Endothelial cell of umbilical vein (primary cell): Measurements from ENCODE around the gene ANKRD33. TPM values are rescaled to one million over a fixed set of nuclear protein-coding genes. Genes with fewer than 3 reads are reported as not detected.
A peak's percentile ranks its signal among the peaks of the same experiment; 100 is the strongest.

ENCODE experiments used
- BruUV-seq: library from RNA; stranded (reverse); fragments of 400-500 nt; replicated peaks from 2 replicates; lab custom pipeline; 2021; lab: Mats Ljungman, UMichigan
- CTCF ChIA-PET: fragments of 300-600, 350-600 bp; sonication (Branson Sonifier 250); formaldehyde crosslinking; loops from one replicate; lab custom pipeline; 2021; ENCODE audit warnings: antibody characterized with exemption, inconsistent platforms; lab: Charles Lee
- POLR2A ChIA-PET: fragments of 300-600, 350-600 bp; sonication (Branson Sonifier 250); formaldehyde crosslinking; loops from one replicate; lab custom pipeline; 2021; ENCODE audit warnings: antibody characterized with exemption, inconsistent platforms; lab: Charles Lee
- DNase-seq: peaks from one replicate; pipeline ENCODE4 v3.0.0-alpha.2; 2011; ENCODE audit warnings: low read depth, low spot score
- FAIRE-seq: peaks from 2 replicates; lab custom pipeline; 2011; peaks lifted over from hg19 to GRCh38; lab: Jason Lieb, UNC
- H2AFZ ChIP-seq: 2 replicates; pipeline ENCODE4 v1.6.0; 2012; ENCODE audit warnings: low read depth, low read length, control low read depth, inconsistent platforms
- H3K27ac ChIP-seq: 2 replicates; pipeline ENCODE4 v1.5.1; 2011; ENCODE audit warnings: low read depth, mild to moderate bottlenecking, control low read depth, low read length, moderate library complexity; ENCODE audit not compliant: insufficient read depth
- H3K27me3 ChIP-seq, 2 experiments: 2 replicates each; pipeline versions ENCODE4 v1.6.0 to v1.6.1; 2011; ENCODE audit warnings: low read length in 2 of 2, mixed read lengths in 1 of 2; ENCODE audit not compliant: control insufficient read depth in 2 of 2, insufficient read depth in 2 of 2
- H3K36me3 ChIP-seq, 2 experiments: 2 replicates in 1 of 2; 3 replicates in 1 of 2; pipeline ENCODE4 v1.5.1; 2011; ENCODE audit warnings: low read length in 2 of 2, mild to moderate bottlenecking in 1 of 2, moderate library complexity in 1 of 2; ENCODE audit not compliant: control insufficient read depth in 2 of 2, insufficient read depth in 2 of 2; ENCODE audit errors: extremely low read depth in 1 of 2
- H3K4me1 ChIP-seq: 3 replicates; pipeline ENCODE4 v1.5.1; 2011; ENCODE audit warnings: mild to moderate bottlenecking, low read length; ENCODE audit not compliant: control insufficient read depth, insufficient read depth; ENCODE audit errors: extremely low read depth
- H3K4me2 ChIP-seq: 2 replicates; pipeline ENCODE4 v1.6.1; 2011; ENCODE audit warnings: low read length, control low read depth, mixed read lengths; ENCODE audit not compliant: insufficient read depth
- H3K4me3 ChIP-seq, 3 experiments: fragments of 200-600 bp in 1 of 3; sonication (generic), shearing (Covaris generic) in 1 of 3; replicated peaks in 1 of 3; 2 replicates each; pipeline ENCODE4 v1.5.1; 2011 to 2016; ENCODE audit warnings: control low read depth in 3 of 3, low read length in 3 of 3, mild to moderate bottlenecking in 2 of 3, inconsistent platforms in 1 of 3, low read depth in 1 of 3, moderate library complexity in 1 of 3; ENCODE audit not compliant: insufficient read depth in 1 of 3
- H3K79me2 ChIP-seq: 2 replicates; pipeline ENCODE4 v1.6.0; 2012; ENCODE audit warnings: low read length, inconsistent platforms; ENCODE audit not compliant: control insufficient read depth, insufficient read depth
- H3K9ac ChIP-seq: replicated peaks from 2 replicates; pipeline ENCODE3; 2011; ENCODE audit warnings: low read length, control low read depth; ENCODE audit not compliant: insufficient read depth; ENCODE audit errors: extremely low read depth
- H3K9me1 ChIP-seq: replicated peaks from 3 replicates; pipeline ENCODE4 v1.6.0; 2011; ENCODE audit warnings: mild to moderate bottlenecking, low read length; ENCODE audit not compliant: control insufficient read depth, insufficient read depth; ENCODE audit errors: extremely low read depth
- H3K9me3 ChIP-seq: replicated peaks from 2 replicates; pipeline ENCODE4 v1.5.1; 2012; ENCODE audit warnings: low read length, inconsistent platforms; ENCODE audit not compliant: control insufficient read depth, insufficient read depth
- H4K20me1 ChIP-seq: replicated peaks from 2 replicates; pipeline ENCODE3; 2011; ENCODE audit warnings: mild to moderate bottlenecking, low read length; ENCODE audit not compliant: control insufficient read depth, insufficient read depth; ENCODE audit errors: extremely low read depth
- CTCF ChIP-seq, 2 donors: IDR thresholded peaks; 1 replicate in 1 of 2; 2 replicates in 1 of 2; pipeline ENCODE4 v1.5.1; 2011; ENCODE audit warnings: low read length in 2 of 2, mild to moderate bottlenecking in 2 of 2, moderate library complexity in 2 of 2, control low read depth in 1 of 2, inconsistent platforms in 1 of 2, low read depth in 1 of 2; ENCODE audit not compliant: insufficient read depth in 1 of 2; ENCODE audit errors: extremely low read depth in 1 of 2
- EZH2 ChIP-seq: IDR thresholded peaks from 2 replicates; pipeline ENCODE4 v1.6.1; 2012; ENCODE audit warnings: borderline replicate concordance, low read depth, mild to moderate bottlenecking, moderate library complexity, low read length, inconsistent platforms; ENCODE audit not compliant: severe bottlenecking
- FOS ChIP-seq: IDR thresholded peaks from 2 replicates; pipeline ENCODE4 v1.6.1; 2011; ENCODE audit warnings: mild to moderate bottlenecking, low read length, moderate library complexity, borderline replicate concordance; ENCODE audit not compliant: insufficient read depth
- GATA2 ChIP-seq: IDR thresholded peaks from 2 replicates; pipeline ENCODE4 v1.7.0; 2011; ENCODE audit warnings: low read depth, mild to moderate bottlenecking, moderate library complexity, mixed read lengths, low read length; ENCODE audit not compliant: insufficient read length, insufficient read depth
- JUN ChIP-seq: IDR thresholded peaks from 2 replicates; pipeline ENCODE4 v1.6.1; 2011; ENCODE audit warnings: borderline replicate concordance, low read depth; ENCODE audit not compliant: insufficient read length, insufficient read depth
- MAX ChIP-seq: IDR thresholded peaks from 2 replicates; pipeline ENCODE4 v1.6.1; 2011; ENCODE audit not compliant: insufficient read depth, insufficient read length
- MYC ChIP-seq: IDR thresholded peaks from one replicate; pipeline ENCODE4 v1.6.1; 2011; ENCODE audit warnings: mild to moderate bottlenecking, low read depth, low read length
- POLR2A ChIP-seq: IDR thresholded peaks from 2 replicates; pipeline ENCODE4 v1.6.1; 2012; ENCODE audit warnings: low read depth, mild to moderate bottlenecking, control low read depth, low read length
- POLR2AphosphoS5 ChIP-seq: IDR thresholded peaks from 2 replicates; pipeline ENCODE4 v1.6.1; 2012; ENCODE audit warnings: low read depth, mild to moderate bottlenecking, control low read depth, low read length, moderate library complexity; ENCODE audit not compliant: insufficient read depth
- dilution Hi-C: fragments of 300-500 bp; cut with MboI; formaldehyde crosslinking; loops from one replicate; pipeline ENCODE4 v1.15.0; 2019; ENCODE audit warnings: low sequenced_read_pairs; ENCODE audit not compliant: extremely low pct_ligation_motif_present
- intact Hi-C: fragments of 100-400 bp; cut with micrococcal nuclease; formaldehyde crosslinking; loops from one replicate; pipeline ENCODE4 v1.10.0; 2022
- polyA plus RNA-seq, 4 experiments: library from polyadenylated mRNA; depleted of rRNA in 3 of 4; stranded (reverse) in 3 of 4; unstranded in 1 of 4; fragments of >200 nt; gene quantifications; 2 replicates each; pipeline versions ENCODE4 v1.2.1 to v1.2.3, GENCODE V29; 2011 to 2012; ENCODE audit warnings: missing spikeins in 1 of 4
- total RNA-seq: library from RNA; stranded (reverse); gene quantifications from 2 replicates; pipeline ENCODE4 v1.2.3, GENCODE V29; 2021

ANKRD33 gene
- total and polyA plus RNA-seq, 2 donors (not counting 3 experiments of a cell fraction or from before 2014, with no cell fraction given): 0.80 to 1.2 TPM

- H3K4me1 ChIP-seq: peaks cover 54% of the 10 kb centered on the region
- H3K9me1 ChIP-seq: no peaks in the 10 kb centered on the region
- FAIRE-seq (no peak), DNase-seq (no peak)
- H3K27me3 ChIP-seq: no peaks in the 10 kb centered on the region
- H3K9ac ChIP-seq: no peak overlapping the region
- H3K4me2 ChIP-seq: no peak overlapping the region
- no peaks in the 10 kb centered on the region for H3K9me3 ChIP-seq
- ChIA-PET POLR2A (interaction anchor here (1.3 to 2.7 kb wide), 4 partner anchors 10 to 28 kb away, joined by 3 to 12 read pairs (median 8); no protein-coding TSS in a partner anchor), CTCF (interaction anchor here (1.0 to 12.8 kb wide), 15 partner anchors 12 to 502 kb away, joined by 3 to 393 read pairs (median 8); partner anchors contain the start of genes ACVRL1 and ANKRD33)
- H2AFZ ChIP-seq: no peak overlapping the region
- H3K27ac ChIP-seq: peak overlapping the region; percentile 99
- intact Hi-C loops: loop anchor here (1.0 kb wide), 1 partner anchor 12 kb away; no protein-coding TSS in a partner anchor
- no peaks in the 10 kb centered on the region for H4K20me1 ChIP-seq
- dilution Hi-C loops: no loop called here
- peaks cover 25 to 30% of the 10 kb centered on the region in 2 experiments for H3K36me3 ChIP-seq
- peaks cover 12% of the 10 kb centered on the region for H3K79me2 ChIP-seq
- no peak overlapping the region for H3K4me3 ChIP-seq
- no TSS peak for BruUV-seq
- TF ChIP-seq FOS: no peak
- TF ChIP-seq MYC: no peak
- TF ChIP-seq POLR2A: no peak
Measured at GRCh38 chr12:51922146-51922545, 34.2 kb downstream of the ANKRD33 start.

- Histone ChIP-seq H4K20me1 (no peaks in the 10 kb centered on the region), H3K4me3 (no peak overlapping the region), H3K27me3 (no peaks in the 10 kb centered on the region), H2AFZ (no peak overlapping the region), H3K4me2 (peak overlapping the region; percentile 26), H3K9me3 (no peaks in the 10 kb centered on the region), H3K79me2 (peaks cover 6% of the 10 kb centered on the region), H3K9me1 (no peaks in the 10 kb centered on the region), H3K4me1 (peaks cover 54% of the 10 kb centered on the region), H3K9ac (no peak overlapping the region), H3K36me3 (peaks cover 21 to 22% of the 10 kb centered on the region in 2 experiments), H3K27ac (peak overlapping the region; percentile 99)
- ChIA-PET POLR2A (interaction anchor here (0.6 to 2.7 kb wide), 6 partner anchors 11 to 100 kb away, joined by 3 to 12 read pairs (median 4); partner anchors contain the start of gene TAMALIN), CTCF (interaction anchor here (0.7 to 12.8 kb wide), 18 partner anchors 12 to 503 kb away, joined by 3 to 393 read pairs (median 6); partner anchors contain the start of genes ACVRL1 and ANKRD33)
- DNase-seq (peak; percentile 56), FAIRE-seq (peak; percentile 91)
- BruUV-seq: TSS peak; percentile 8
- TF ChIP-seq EZH2 (no peak), MYC (no peak), POLR2AphosphoS5 (no peak), MAX (no peak), POLR2A (no peak), FOS (no peak), CTCF (IDR thresholded peaks at IDR 0.05; ENCODE audit: extremely low read depth in 1 of 2, insufficient read depth in 1 of 2, low read depth in 1 of 2, low read length in 2 of 2) (no peak), JUN (no peak), GATA2 (no peak)
- dilution Hi-C loops (no loop called here), intact Hi-C loops (loop anchor here (1.0 kb wide), 2 partner anchors 13 to 28 kb away; no protein-coding TSS in a partner anchor)
Measured at GRCh38 chr12:51922762-51923505, 35.0 kb downstream of the ANKRD33 start.
